Testis (tissue), 2 donors: ENCODE data around the gene COA6.

ENCODE experiments used
- CTCF ChIP-seq, 3 experiments: fragments of 450-650 bp in 2 of 3; fragments of 200-600 bp in 1 of 3; sonication (generic) in 1 of 3; IDR thresholded peaks; one replicate each; pipeline ENCODE4 v1.5.1; 2016 to 2019; ENCODE audit warnings: antibody characterized with exemption in 3 of 3, mild to moderate bottlenecking in 2 of 3, moderate library complexity in 1 of 3
- POLR2A ChIP-seq: fragments of 450-650 bp; IDR thresholded peaks from one replicate; pipeline ENCODE4 v1.6.1; 2017; ENCODE audit warnings: antibody characterized with exemption, mild to moderate bottlenecking, moderate library complexity

- TF ChIP-seq CTCF (IDR thresholded peaks at IDR 0.05) = no peak
- no peak for TF ChIP-seq POLR2A
Observed at GRCh38 chr1:234427950-234428646, 54.8 kb downstream of the COA6 start.
